ENCODE measurements around the gene WDFY4.

Gene WDFY4

GRCh38 chr10:48776528-48776927 is 91.9 kb downstream of the WDFY4 start:
- H3K27me3 ChIP-seq (ENCODE audit: insufficient read depth, low read length, poor library complexity), result no peaks in the 10 kb centered on the region
- no peak overlapping the region for H3K27ac ChIP-seq (ENCODE audit: low read depth, low read length)
- no peak overlapping the region for H3K18ac ChIP-seq (ENCODE audit: low read length)
- no peak overlapping the region for H3K4ac ChIP-seq (ENCODE audit: low read depth, low read length)
- no peaks in the 10 kb centered on the region for H3K36me3 ChIP-seq (ENCODE audit: control insufficient read depth, insufficient read depth, low read length)
- no peaks in the 10 kb centered on the region for H3K4me1 ChIP-seq (ENCODE audit: control insufficient read depth, low read depth, low read length)
- no peaks in the 10 kb centered on the region for H3K79me2 ChIP-seq (ENCODE audit: control insufficient read depth, insufficient read depth, low read length)
- no CpG with 5 or more reads among the region's 9 CpGs for WGBS (ENCODE audit: extremely low coverage, insufficient coverage, low lambda C conversion rate)
- H3K9ac ChIP-seq (ENCODE audit: low read length), result no peak overlapping the region
- no peak overlapping the region for H2BK5ac ChIP-seq (ENCODE audit: low read length)
- H2AK5ac ChIP-seq (ENCODE audit: low read length), result no peak overlapping the region
- H3K23ac ChIP-seq (ENCODE audit: low read length), result no peak overlapping the region
- H4K5ac ChIP-seq (ENCODE audit: low read length), result no peak overlapping the region
- H3K4me3 ChIP-seq (ENCODE audit: low read length), result no peak overlapping the region
- no peak overlapping the region for H3K56ac ChIP-seq (ENCODE audit: low read length)
- no peak overlapping the region for H4K8ac ChIP-seq (ENCODE audit: low read depth, low read length)
- no peak for DNase-seq
- H3K79me1 ChIP-seq (ENCODE audit: low read length), result no peaks in the 10 kb centered on the region
- no peak overlapping the region for H2BK120ac ChIP-seq (ENCODE audit: low read depth, low read length)
- no peak overlapping the region for H2BK15ac ChIP-seq (replicated peaks; ENCODE audit: low read depth)
- no peak overlapping the region for H3K4me2 ChIP-seq (ENCODE audit: low read length)

DNA sequence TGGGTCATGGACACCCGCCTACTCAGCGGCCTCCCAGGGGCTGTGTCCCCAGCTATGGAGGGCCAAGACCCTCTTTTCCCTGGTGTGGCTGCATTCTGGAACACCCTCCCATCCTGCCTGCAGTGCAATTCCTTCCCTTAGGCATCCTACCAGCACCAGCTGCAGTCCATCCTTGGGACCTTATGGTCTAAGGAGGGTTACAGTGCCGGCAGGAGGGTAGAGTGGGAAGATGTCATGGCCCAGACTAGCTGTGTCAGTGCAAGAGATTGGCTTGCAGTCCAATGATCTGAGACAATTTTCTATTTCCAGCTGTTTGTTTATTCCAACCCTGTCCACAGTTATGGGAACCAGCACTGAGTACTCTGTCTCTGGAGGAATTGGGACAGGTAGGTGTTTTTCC is 92.4 kb downstream of the WDFY4 start:
- no CpG with 5 or more reads among the region's 3 CpGs for WGBS (ENCODE audit: extremely low coverage, insufficient coverage, low lambda C conversion rate)
- no peak overlapping the region for H3K56ac ChIP-seq (ENCODE audit: low read length)
- no peak overlapping the region for H2AK5ac ChIP-seq (ENCODE audit: low read length)
- H3K4me1 ChIP-seq (ENCODE audit: control insufficient read depth, low read depth, low read length), result no peaks in the 10 kb centered on the region
- H3K23ac ChIP-seq (ENCODE audit: low read length), result no peak overlapping the region
- H3K18ac ChIP-seq (ENCODE audit: low read length), result no peak overlapping the region
- no peak overlapping the region for H3K4me3 ChIP-seq (ENCODE audit: low read length)
- H4K8ac ChIP-seq (ENCODE audit: low read depth, low read length), result no peak overlapping the region
- no peak overlapping the region for H2BK5ac ChIP-seq (ENCODE audit: low read length)
- H3K79me2 ChIP-seq (ENCODE audit: control insufficient read depth, insufficient read depth, low read length), result no peaks in the 10 kb centered on the region
- no peak for DNase-seq
- H2BK120ac ChIP-seq (ENCODE audit: low read depth, low read length), result no peak overlapping the region
- H3K36me3 ChIP-seq (ENCODE audit: control insufficient read depth, insufficient read depth, low read length), result no peaks in the 10 kb centered on the region
- H4K5ac ChIP-seq (ENCODE audit: low read length), result no peak overlapping the region
- no peak overlapping the region for H3K4ac ChIP-seq (ENCODE audit: low read depth, low read length)
- no peaks in the 10 kb centered on the region for H3K27me3 ChIP-seq (ENCODE audit: insufficient read depth, low read length, poor library complexity)
- no peaks in the 10 kb centered on the region for H3K79me1 ChIP-seq (ENCODE audit: low read length)
- H3K4me2 ChIP-seq (ENCODE audit: low read length), result no peak overlapping the region
- no peak overlapping the region for H2BK15ac ChIP-seq (replicated peaks; ENCODE audit: low read depth)
- H3K9ac ChIP-seq (ENCODE audit: low read length), result no peak overlapping the region
- H3K27ac ChIP-seq (ENCODE audit: low read depth, low read length), result no peak overlapping the region

DNA sequence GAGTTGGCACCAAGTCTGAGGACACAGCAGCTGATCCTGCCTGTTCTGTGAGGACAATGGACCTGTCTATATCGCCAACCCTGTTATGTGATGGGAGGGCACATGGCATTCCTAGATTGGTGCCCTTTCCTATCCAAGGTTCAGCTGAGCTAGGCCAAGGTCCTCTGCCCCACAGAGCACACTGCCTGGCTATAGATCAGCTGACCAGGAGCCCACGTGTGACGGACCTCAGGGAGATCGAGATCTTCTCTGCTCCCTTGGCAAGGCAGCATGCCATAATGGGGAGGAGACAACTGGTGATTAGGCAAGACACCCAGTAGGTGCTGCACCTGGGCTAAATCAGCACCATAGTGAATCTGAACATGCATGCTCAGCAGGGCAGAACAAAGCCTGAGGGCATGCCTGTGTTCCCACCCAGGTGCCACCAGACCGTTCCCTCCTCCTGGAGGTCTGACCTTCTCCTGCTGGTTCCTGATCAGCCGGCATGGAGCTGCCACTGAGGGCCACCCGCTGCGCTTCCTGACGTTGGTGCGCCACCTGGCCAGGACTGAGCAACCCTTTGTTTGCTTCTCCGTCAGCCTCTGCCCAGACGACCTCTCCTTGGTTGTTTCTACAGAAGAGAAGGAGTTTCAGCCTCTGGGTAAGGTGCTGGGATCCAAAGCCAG is 93.7 kb downstream of the WDFY4 start:
- H4K5ac ChIP-seq (ENCODE audit: low read length), result no peak overlapping the region
- H3K23ac ChIP-seq (ENCODE audit: low read length), result no peak overlapping the region
- no peak overlapping the region for H2BK15ac ChIP-seq (replicated peaks; ENCODE audit: low read depth)
- no peak overlapping the region for H3K56ac ChIP-seq (ENCODE audit: low read length)
- no peak overlapping the region for H3K4ac ChIP-seq (ENCODE audit: low read depth, low read length)
- no peak overlapping the region for H3K9ac ChIP-seq (ENCODE audit: low read length)
- no peaks in the 10 kb centered on the region for H3K36me3 ChIP-seq (ENCODE audit: control insufficient read depth, insufficient read depth, low read length)
- no peaks in the 10 kb centered on the region for H3K79me2 ChIP-seq (ENCODE audit: control insufficient read depth, insufficient read depth, low read length)
- no peaks in the 10 kb centered on the region for H3K27me3 ChIP-seq (ENCODE audit: insufficient read depth, low read length, poor library complexity)
- no peak overlapping the region for H3K4me3 ChIP-seq (ENCODE audit: low read length)
- no peak overlapping the region for H3K18ac ChIP-seq (ENCODE audit: low read length)
- H4K8ac ChIP-seq (ENCODE audit: low read depth, low read length), result no peak overlapping the region
- no peak overlapping the region for H2BK120ac ChIP-seq (ENCODE audit: low read depth, low read length)
- no CpG with 5 or more reads among the region's 12 CpGs for WGBS (ENCODE audit: extremely low coverage, insufficient coverage, low lambda C conversion rate)
- no peak for DNase-seq
- no peak overlapping the region for H3K27ac ChIP-seq (ENCODE audit: low read depth, low read length)
- no peaks in the 10 kb centered on the region for H3K4me1 ChIP-seq (ENCODE audit: control insufficient read depth, low read depth, low read length)
- no peak overlapping the region for H2BK5ac ChIP-seq (ENCODE audit: low read length)
- no peak overlapping the region for H3K4me2 ChIP-seq (ENCODE audit: low read length)
- H3K79me1 ChIP-seq (ENCODE audit: low read length), result no peaks in the 10 kb centered on the region
- no peak overlapping the region for H2AK5ac ChIP-seq (ENCODE audit: low read length)

DNA sequence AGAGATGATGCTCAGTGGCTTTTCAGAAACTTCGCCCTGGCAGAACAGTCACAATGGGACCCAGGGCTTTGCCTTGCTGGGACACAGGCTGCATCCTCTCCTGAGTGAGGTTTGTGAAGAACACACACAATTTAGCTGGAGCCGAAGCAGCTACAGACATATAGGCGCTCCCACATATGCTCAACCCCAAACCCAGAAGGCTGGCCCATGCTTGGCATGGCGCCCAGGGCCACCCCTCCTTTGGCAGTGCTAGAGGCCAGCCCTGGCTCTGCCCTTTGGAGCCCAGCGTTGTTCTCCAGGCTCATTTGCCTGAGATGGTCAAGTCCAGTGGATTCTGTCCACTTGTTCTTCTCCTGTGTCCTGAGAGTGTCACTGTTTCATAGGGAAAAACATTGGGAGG is 94.4 kb downstream of the WDFY4 start:
- Histone ChIP-seq H4K5ac (ENCODE audit: low read length) (no peak overlapping the region), H3K4ac (ENCODE audit: low read depth, low read length) (no peak overlapping the region), H3K4me1 (ENCODE audit: control insufficient read depth, low read depth, low read length) (no peaks in the 10 kb centered on the region), H3K9ac (ENCODE audit: low read length) (no peak overlapping the region), H3K79me1 (ENCODE audit: low read length) (no peaks in the 10 kb centered on the region), H3K18ac (ENCODE audit: low read length) (no peak overlapping the region), H3K56ac (ENCODE audit: low read length) (no peak overlapping the region), H2AK5ac (ENCODE audit: low read length) (no peak overlapping the region), H2BK120ac (ENCODE audit: low read depth, low read length) (no peak overlapping the region), H3K4me2 (ENCODE audit: low read length) (no peak overlapping the region), H3K23ac (ENCODE audit: low read length) (no peak overlapping the region), H3K27ac (ENCODE audit: low read depth, low read length) (no peak overlapping the region), H3K79me2 (ENCODE audit: control insufficient read depth, insufficient read depth, low read length) (no peaks in the 10 kb centered on the region), H4K8ac (ENCODE audit: low read depth, low read length) (no peak overlapping the region), H2BK15ac (replicated peaks; ENCODE audit: low read depth) (no peak overlapping the region), H2BK5ac (ENCODE audit: low read length) (no peak overlapping the region), H3K27me3 (ENCODE audit: insufficient read depth, low read length, poor library complexity) (no peaks in the 10 kb centered on the region), H3K36me3 (ENCODE audit: control insufficient read depth, insufficient read depth, low read length) (no peaks in the 10 kb centered on the region), H3K4me3 (ENCODE audit: low read length) (no peak overlapping the region)
- DNase-seq, result no peak
- WGBS (ENCODE audit: extremely low coverage, insufficient coverage, low lambda C conversion rate), result no CpG with 5 or more reads among the region's 5 CpGs

DNA sequence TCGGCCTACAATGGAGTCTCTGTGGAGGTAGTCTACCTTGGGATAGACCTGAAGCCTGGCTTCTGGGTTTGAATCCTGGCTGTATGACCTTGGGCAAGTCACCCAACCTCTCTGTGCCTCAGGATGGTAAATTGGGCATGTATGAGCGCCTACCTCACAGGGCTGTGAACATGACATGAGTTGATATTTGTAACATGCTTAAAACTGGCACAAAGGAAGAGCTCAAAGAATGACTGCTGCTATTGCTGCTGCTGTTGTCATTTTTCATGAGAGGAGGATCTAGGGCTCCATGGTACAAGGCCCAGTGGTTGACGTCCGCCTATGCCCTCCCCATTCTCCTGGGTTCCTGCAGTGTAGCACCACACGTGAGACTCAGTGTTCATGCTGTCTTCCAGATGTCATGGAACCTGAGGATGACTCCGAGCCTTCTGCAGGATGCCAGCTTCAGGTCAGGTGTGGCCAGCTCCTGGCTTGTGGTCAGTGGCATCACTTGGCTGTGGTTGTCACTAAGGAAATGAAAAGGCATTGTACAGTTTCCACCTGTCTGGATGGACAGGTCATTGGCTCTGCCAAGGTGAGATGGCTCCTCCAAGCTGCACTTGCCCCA is 95.0 kb downstream of the WDFY4 start:
- no peak overlapping the region for H2BK15ac ChIP-seq (replicated peaks; ENCODE audit: low read depth)
- no peak overlapping the region for H3K9ac ChIP-seq (ENCODE audit: low read length)
- no peaks in the 10 kb centered on the region for H3K79me2 ChIP-seq (ENCODE audit: control insufficient read depth, insufficient read depth, low read length)
- no peak overlapping the region for H4K8ac ChIP-seq (ENCODE audit: low read depth, low read length)
- no peak overlapping the region for H3K4ac ChIP-seq (ENCODE audit: low read depth, low read length)
- no peak overlapping the region for H3K27ac ChIP-seq (ENCODE audit: low read depth, low read length)
- H3K23ac ChIP-seq (ENCODE audit: low read length), result no peak overlapping the region
- DNase-seq, result no peak
- H3K36me3 ChIP-seq (ENCODE audit: control insufficient read depth, insufficient read depth, low read length), result no peaks in the 10 kb centered on the region
- H3K18ac ChIP-seq (ENCODE audit: low read length), result no peak overlapping the region
- no peaks in the 10 kb centered on the region for H3K27me3 ChIP-seq (ENCODE audit: insufficient read depth, low read length, poor library complexity)
- H3K79me1 ChIP-seq (ENCODE audit: low read length), result no peaks in the 10 kb centered on the region
- H4K5ac ChIP-seq (ENCODE audit: low read length), result no peak overlapping the region
- H3K4me2 ChIP-seq (ENCODE audit: low read length), result no peak overlapping the region
- no peak overlapping the region for H3K56ac ChIP-seq (ENCODE audit: low read length)
- H3K4me1 ChIP-seq (ENCODE audit: control insufficient read depth, low read depth, low read length), result no peaks in the 10 kb centered on the region
- no peak overlapping the region for H2BK5ac ChIP-seq (ENCODE audit: low read length)
- no peak overlapping the region for H2AK5ac ChIP-seq (ENCODE audit: low read length)
- no CpG with 5 or more reads among the region's 6 CpGs for WGBS (ENCODE audit: extremely low coverage, insufficient coverage, low lambda C conversion rate)
- no peak overlapping the region for H3K4me3 ChIP-seq (ENCODE audit: low read length)
- H2BK120ac ChIP-seq (ENCODE audit: low read depth, low read length), result no peak overlapping the region

DNA sequence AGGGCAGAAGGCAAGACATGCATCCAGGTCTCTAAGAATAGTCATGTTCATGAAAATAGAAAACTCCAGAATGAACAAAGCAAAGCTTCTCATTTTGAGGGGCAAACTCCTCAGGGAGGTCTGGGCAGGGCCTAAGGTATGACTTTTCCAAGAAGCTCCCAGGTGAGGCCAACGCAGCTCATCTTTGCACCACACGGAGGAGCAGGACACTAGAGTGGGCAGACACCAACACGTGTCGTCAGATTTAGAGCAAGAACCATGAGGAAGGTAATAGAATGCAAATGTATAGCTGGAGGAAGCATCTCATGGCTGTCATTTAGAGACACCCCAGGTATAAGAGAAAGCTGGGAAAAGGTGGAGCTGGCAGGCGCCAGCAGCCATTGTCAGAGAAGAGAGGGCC is 95.7 kb downstream of the WDFY4 start:
- no peak overlapping the region for H3K23ac ChIP-seq (ENCODE audit: low read length)
- no peaks in the 10 kb centered on the region for H3K4me1 ChIP-seq (ENCODE audit: control insufficient read depth, low read depth, low read length)
- H3K56ac ChIP-seq (ENCODE audit: low read length), result no peak overlapping the region
- H4K5ac ChIP-seq (ENCODE audit: low read length), result no peak overlapping the region
- H4K8ac ChIP-seq (ENCODE audit: low read depth, low read length), result no peak overlapping the region
- H3K4me2 ChIP-seq (ENCODE audit: low read length), result no peak overlapping the region
- H3K18ac ChIP-seq (ENCODE audit: low read length), result no peak overlapping the region
- no peak overlapping the region for H3K4ac ChIP-seq (ENCODE audit: low read depth, low read length)
- H3K4me3 ChIP-seq (ENCODE audit: low read length), result no peak overlapping the region
- WGBS (ENCODE audit: extremely low coverage, insufficient coverage, low lambda C conversion rate), result no CpG with 5 or more reads among the region's 5 CpGs
- H2BK120ac ChIP-seq (ENCODE audit: low read depth, low read length), result no peak overlapping the region
- no peak overlapping the region for H3K9ac ChIP-seq (ENCODE audit: low read length)
- no peak overlapping the region for H2BK5ac ChIP-seq (ENCODE audit: low read length)
- H2AK5ac ChIP-seq (ENCODE audit: low read length), result no peak overlapping the region
- H2BK15ac ChIP-seq (replicated peaks; ENCODE audit: low read depth), result no peak overlapping the region
- DNase-seq, result no peak
- H3K79me2 ChIP-seq (ENCODE audit: control insufficient read depth, insufficient read depth, low read length), result no peaks in the 10 kb centered on the region
- H3K27me3 ChIP-seq (ENCODE audit: insufficient read depth, low read length, poor library complexity), result no peaks in the 10 kb centered on the region
- no peaks in the 10 kb centered on the region for H3K36me3 ChIP-seq (ENCODE audit: control insufficient read depth, insufficient read depth, low read length)
- H3K79me1 ChIP-seq (ENCODE audit: low read length), result no peaks in the 10 kb centered on the region
- H3K27ac ChIP-seq (ENCODE audit: low read depth, low read length), result no peak overlapping the region

Measured in mesendoderm (in vitro differentiated cells).